H1 (cell line): ENCODE data around the gene CLIC3. TPM values are rescaled to one million over a fixed set of nuclear protein-coding genes. Genes with fewer than 3 reads are reported as not detected.
A peak's percentile ranks its signal among the peaks of the same experiment; 100 is the strongest.

Experiments
- CTCF ChIA-PET: fragments of 300-600 bp; sonication (Branson Sonifier 250); formaldehyde crosslinking; loops from one replicate; lab custom pipeline; 2021; ENCODE audit not compliant: partially characterized antibody; lab: Charles Lee
- POLR2A ChIA-PET: fragments of 300-600 bp; sonication (Branson Sonifier 250); formaldehyde crosslinking; loops from one replicate; lab custom pipeline; 2021; ENCODE audit warnings: inconsistent platforms; ENCODE audit not compliant: partially characterized antibody; lab: Charles Lee
- DNase-seq, 2 experiments: peaks; one replicate each; pipeline versions ENCODE4 v3.0.0 to v3.0.0-alpha.2; 2010 to 2022; ENCODE audit warnings: low spot score in 2 of 2, low read depth in 1 of 2, mixed read lengths in 1 of 2
- FAIRE-seq: peaks from 2 replicates; lab custom pipeline; 2011; peaks lifted over from hg19 to GRCh38; lab: Jason Lieb, UNC
- H2AFZ ChIP-seq: 2 replicates; pipeline ENCODE4 v1.8.1; 2012; ENCODE audit warnings: low read length, inconsistent platforms
- H2AK5ac ChIP-seq: 2 replicates; pipeline ENCODE4 v1.6.1; 2013; ENCODE audit warnings: low read depth, low read length
- H2BK120ac ChIP-seq: replicated peaks from 2 replicates; pipeline ENCODE3; 2013; ENCODE audit warnings: low read depth, low read length, inconsistent platforms
- H2BK12ac ChIP-seq: 2 replicates; pipeline ENCODE4 v1.6.1; 2013; ENCODE audit warnings: low read depth, low read length
- H2BK15ac ChIP-seq: 2 replicates; pipeline ENCODE4 v1.6.1; 2013; ENCODE audit warnings: low read length
- H2BK20ac ChIP-seq: 2 replicates; pipeline ENCODE4 v1.6.1; 2013; ENCODE audit warnings: low read length
- H2BK5ac ChIP-seq: 2 replicates; pipeline ENCODE4 v1.6.1; 2013; ENCODE audit warnings: low read depth, low read length
- H3K14ac ChIP-seq: 2 replicates; pipeline ENCODE4 v1.6.1; 2013; ENCODE audit warnings: inconsistent platforms; ENCODE audit not compliant: insufficient read length
- H3K18ac ChIP-seq: 2 replicates; pipeline ENCODE4 v1.6.1; 2013; ENCODE audit warnings: low read length; ENCODE audit errors: extremely low read depth
- H3K23ac ChIP-seq: 2 replicates; pipeline ENCODE4 v1.6.1; 2013; ENCODE audit warnings: inconsistent platforms; ENCODE audit not compliant: insufficient read length
- H3K23me2 ChIP-seq: 2 replicates; pipeline ENCODE4 v1.6.1; 2013; ENCODE audit warnings: low read depth, low read length
- H3K27ac ChIP-seq: 2 replicates; pipeline ENCODE4 v1.6.1; 2011; ENCODE audit warnings: low read depth, low read length, inconsistent platforms
- H3K27me3 ChIP-seq, 4 experiments: replicated peaks in 1 of 4; 1 replicate in 1 of 4; 2 replicates in 3 of 4; pipeline versions ENCODE4 v1.6.1 to v1.8.1; 2011 to 2013; ENCODE audit warnings: low read length in 3 of 4, mild to moderate bottlenecking in 3 of 4, inconsistent platforms in 2 of 4, mixed read lengths in 2 of 4, moderate library complexity in 1 of 4; ENCODE audit not compliant: control insufficient read depth in 3 of 4, insufficient read depth in 3 of 4; ENCODE audit errors: extremely low read depth in 1 of 4
- H3K36me3 ChIP-seq, 4 experiments: 2 replicates each; pipeline versions ENCODE4 v1.6.1 to v1.8.1; 2011 to 2013; ENCODE audit warnings: mild to moderate bottlenecking in 4 of 4, low read length in 3 of 4, moderate library complexity in 2 of 4, control low read depth in 1 of 4, inconsistent platforms in 1 of 4; ENCODE audit not compliant: insufficient read depth in 4 of 4, control insufficient read depth in 2 of 4
- H3K4ac ChIP-seq: replicated peaks from 2 replicates; pipeline ENCODE3; 2013; ENCODE audit warnings: low read length, low read depth, mixed read lengths, inconsistent platforms; ENCODE audit not compliant: insufficient read length
- H3K4me1 ChIP-seq, 4 experiments: replicated peaks in 1 of 4; 1 replicate in 1 of 4; 2 replicates in 3 of 4; pipeline versions ENCODE4 v1.6.1 to v1.8.1; 2011 to 2013; ENCODE audit warnings: low read length in 3 of 4, inconsistent platforms in 2 of 4, mixed read lengths in 1 of 4; ENCODE audit not compliant: insufficient read depth in 4 of 4, control insufficient read depth in 3 of 4
- H3K4me2 ChIP-seq, 2 experiments: 2 replicates each; pipeline versions ENCODE4 v1.6.1 to v1.8.1; 2011 to 2013; ENCODE audit warnings: low read depth in 2 of 2, low read length in 2 of 2, control low read depth in 1 of 2, inconsistent platforms in 1 of 2, mild to moderate bottlenecking in 1 of 2; ENCODE audit not compliant: insufficient read depth in 1 of 2
- H3K4me3 ChIP-seq, 4 experiments: fragments of 200-600, 300-600 bp in 1 of 4; sonication (generic), shearing (Covaris generic), sonication (Bioruptor Twin) in 1 of 4; 2 replicates each; pipeline versions ENCODE4 v1.5.1 to v1.8.1; 2011 to 2016; ENCODE audit warnings: low read length in 4 of 4, low read depth in 3 of 4, control low read depth in 2 of 4, inconsistent platforms in 2 of 4, mild to moderate bottlenecking in 2 of 4, mixed read lengths in 1 of 4, moderate library complexity in 1 of 4; ENCODE audit not compliant: insufficient read depth in 2 of 4; ENCODE audit errors: extremely low read depth in 1 of 4
- H3K56ac ChIP-seq: replicated peaks from 2 replicates; pipeline ENCODE3; 2013; ENCODE audit warnings: low read depth, mild to moderate bottlenecking, mixed read lengths, low read length, inconsistent platforms; ENCODE audit not compliant: insufficient read length
- H3K79me1 ChIP-seq: 2 replicates; pipeline ENCODE4 v1.6.1; 2013; ENCODE audit warnings: low read depth, low read length, control low read depth
- H3K79me2 ChIP-seq, 2 experiments: 2 replicates each; pipeline versions ENCODE4 v1.6.1 to v1.8.1; 2012 to 2013; ENCODE audit warnings: low read length in 2 of 2, mild to moderate bottlenecking in 2 of 2, inconsistent platforms in 1 of 2; ENCODE audit not compliant: insufficient read depth in 2 of 2, control insufficient read depth in 1 of 2
- H3K9ac ChIP-seq, 4 experiments: replicated peaks in 1 of 4; 1 replicate in 1 of 4; 2 replicates in 3 of 4; pipeline versions ENCODE4 v1.6.1 to v1.8.1; 2011 to 2013; ENCODE audit warnings: low read depth in 3 of 4, low read length in 3 of 4, control low read depth in 2 of 4, mild to moderate bottlenecking in 2 of 4, moderate library complexity in 2 of 4, inconsistent platforms in 1 of 4; ENCODE audit errors: extremely low read depth in 1 of 4
- H3K9me3 ChIP-seq, 2 experiments: 2 replicates each; pipeline versions ENCODE4 v1.6.1 to v1.8.1; 2012 to 2013; ENCODE audit warnings: mild to moderate bottlenecking in 2 of 2, moderate library complexity in 2 of 2, control low read depth in 1 of 2, inconsistent platforms in 1 of 2, low read depth in 1 of 2, low read length in 1 of 2, mixed read lengths in 1 of 2; ENCODE audit not compliant: insufficient read depth in 2 of 2
- H4K20me1 ChIP-seq, 2 experiments: replicated peaks in 1 of 2; 2 replicates each; pipeline versions ENCODE3 to v1.8.1; 2011 to 2013; ENCODE audit warnings: inconsistent platforms in 2 of 2, low read length in 2 of 2, mild to moderate bottlenecking in 1 of 2; ENCODE audit not compliant: insufficient read depth in 2 of 2, control insufficient read depth in 1 of 2
- H4K5ac ChIP-seq: 2 replicates; pipeline ENCODE4 v1.6.1; 2013; ENCODE audit warnings: low read length, low read depth, mixed read lengths, inconsistent platforms; ENCODE audit not compliant: insufficient read length
- H4K8ac ChIP-seq: 2 replicates; pipeline ENCODE4 v1.8.0; 2013; ENCODE audit warnings: mild to moderate bottlenecking, moderate library complexity, low read length, inconsistent platforms; ENCODE audit not compliant: insufficient read depth; ENCODE audit errors: extremely low read depth
- H4K91ac ChIP-seq: replicated peaks from 2 replicates; pipeline ENCODE3; 2013; ENCODE audit warnings: low read length, mixed read lengths, inconsistent platforms; ENCODE audit not compliant: insufficient read length
- CHD1 ChIP-seq: IDR thresholded peaks from 2 replicates; pipeline ENCODE4 v1.6.1; 2012; ENCODE audit warnings: low read depth, low read length, improper control_type of control experiment
- EP300 ChIP-seq, 2 experiments: IDR thresholded peaks; 1 replicate in 1 of 2; 2 replicates in 1 of 2; pipeline ENCODE4 v1.6.1; 2011 to 2012; ENCODE audit warnings: low read depth in 2 of 2, low read length in 2 of 2, mild to moderate bottlenecking in 2 of 2, borderline replicate concordance in 1 of 2, inconsistent platforms in 1 of 2, moderate library complexity in 1 of 2
- MAFK ChIP-seq: IDR thresholded peaks from 2 replicates; pipeline ENCODE4 v1.6.1; 2012; ENCODE audit warnings: low read depth, mild to moderate bottlenecking, improper control_type of control experiment, low read length
- PHF8 ChIP-seq: fragments of 200-600 bp; sonication (generic); conservative IDR thresholded peaks from 2 replicates; pipeline ENCODE4 v1.7.1; 2012; ENCODE audit warnings: low read depth, mild to moderate bottlenecking, inconsistent platforms, low read length, moderate library complexity
- RXRA ChIP-seq: IDR thresholded peaks from 2 replicates; pipeline ENCODE4 v1.6.1; 2011; ENCODE audit warnings: low read depth, mild to moderate bottlenecking, low read length, moderate library complexity; ENCODE audit not compliant: insufficient read depth
- SP1 ChIP-seq: IDR thresholded peaks from 2 replicates; pipeline ENCODE4 v1.6.1; 2011; ENCODE audit warnings: low read depth, low read length
- SP2 ChIP-seq: IDR thresholded peaks from 2 replicates; pipeline ENCODE4 v1.6.1; 2012; ENCODE audit warnings: mild to moderate bottlenecking, low read length, inconsistent platforms
- WGBS, 2 experiments: shearing (Covaris generic) in 1 of 2; methylation state at CpG; one replicate each; pipeline versions ENCODE4 v1.1.6 to v1.1.7; 2013 to 2015; ENCODE audit warnings: low lambda C conversion rate in 2 of 2, mixed read lengths in 2 of 2, inconsistent platforms in 1 of 2, low coverage in 1 of 2, missing lambda C conversion rate in 1 of 2; ENCODE audit not compliant: insufficient replicate concordance in 2 of 2, insufficient coverage in 1 of 2, insufficient read length in 1 of 2; ENCODE audit errors: extremely low coverage in 1 of 2, missing lambda C conversion rate in 1 of 2; 5-methylcytosine and 5-hydroxymethylcytosine counted together
- polyA plus RNA-seq, 7 experiments: library from polyadenylated mRNA; depleted of rRNA in 3 of 7; stranded (reverse) in 5 of 7; unstranded in 2 of 7; fragments of >200 nt in 5 of 7; fragments of 200-250 nt in 2 of 7; gene quantifications; 1 replicate in 5 of 7; 2 replicates in 1 of 7; 4 replicates in 1 of 7; pipeline versions ENCODE4 v1.2.1 to v1.2.3, GENCODE V29; 2011 to 2013; ENCODE audit warnings: missing spikeins in 2 of 7, mixed read lengths in 2 of 7
- total RNA-seq: library from RNA; stranded (reverse); fragmentation: NEBNext Ultra II Directional; extraction: Animal tissue kit (Norgen Biotek cat#: 25700); gene quantifications from 2 replicates; pipeline ENCODE4 v1.2.1, GENCODE V29; 2021
- TF ChIP-seq, protein P1 (sequence below), 3 experiments: IDR thresholded peaks; 1 replicate in 2 of 3; 2 replicates in 1 of 3; pipeline versions ENCODE4 v1.5.1 to v1.6.1; 2011; ENCODE audit warnings: low read length in 3 of 3, mild to moderate bottlenecking in 3 of 3, inconsistent platforms in 2 of 3, low read depth in 1 of 3, moderate library complexity in 1 of 3; ENCODE audit not compliant: insufficient read depth in 1 of 3; ENCODE audit errors: control extremely low read depth in 1 of 3

CLIC3 gene
- total and polyA plus RNA-seq, 2 of the 8 experiments (the other 6 are each of a cell fraction or from before 2014, with no cell fraction given) = 0.12 TPM; not detected in 1

DNA sequence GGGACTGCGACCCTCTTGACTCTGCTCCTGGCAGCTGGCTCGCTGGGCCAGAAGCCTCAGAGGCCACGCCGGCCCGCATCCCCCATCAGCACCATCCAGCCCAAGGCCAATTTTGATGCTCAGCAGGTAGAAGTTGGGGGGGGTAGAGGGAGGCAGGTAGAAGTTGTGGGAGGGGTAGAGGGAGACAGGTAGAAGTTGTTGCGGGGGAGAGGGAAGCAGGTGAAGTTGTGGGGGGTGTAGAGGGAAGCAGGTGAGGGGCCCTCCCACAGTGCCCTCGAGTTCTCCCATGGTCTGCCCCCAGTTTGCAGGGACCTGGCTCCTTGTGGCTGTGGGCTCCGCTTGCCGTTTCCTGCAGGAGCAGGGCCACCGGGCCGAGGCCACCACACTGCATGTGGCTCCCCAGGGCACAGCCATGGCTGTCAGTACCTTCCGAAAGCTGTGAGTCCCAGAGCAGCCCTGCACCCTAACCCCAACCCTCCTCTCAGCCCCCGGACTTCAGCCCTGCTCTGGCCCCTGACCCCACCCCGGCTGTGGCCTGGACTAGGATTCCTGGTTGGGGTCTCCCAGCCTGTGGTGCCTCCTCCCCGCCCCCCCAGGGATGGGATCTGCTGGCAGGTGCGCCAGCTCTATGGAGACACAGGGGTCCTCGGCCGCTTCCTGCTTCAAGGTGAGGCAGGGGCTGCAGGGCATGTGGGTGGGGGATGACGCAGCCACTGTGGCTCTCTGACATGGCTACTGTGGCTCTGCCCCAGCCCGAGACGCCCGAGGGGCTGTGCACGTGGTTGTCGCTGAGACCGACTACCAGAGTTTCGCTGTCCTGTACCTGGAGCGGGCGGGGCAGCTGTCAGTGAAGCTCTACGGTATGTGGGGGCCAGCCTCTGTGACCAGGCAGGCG, 50.8 kb downstream of the CLIC3 start:
- Histone ChIP-seq H4K5ac (no peak overlapping the region), H2BK20ac (no peak overlapping the region), H2AK5ac (no peak overlapping the region), H3K4me3 (no peak overlapping the region), H3K27ac (no peak overlapping the region), H3K9ac (0 out of 7 replicates have a peak overlapping the region, but pooled peaks of 1 of the 4 experiments have one; percentile 20), H3K14ac (no peak overlapping the region), H3K23ac (no peak overlapping the region), H3K4me2 (no peak overlapping the region), H3K4me1 (peaks cover 0 to 23% (median 14%) of the 10 kb centered on the region in 4 experiments; a peak in 5 of 7 replicates), H3K9me3 (no peaks in the 10 kb centered on the region), H4K91ac (no peak overlapping the region), H2BK120ac (no peak overlapping the region), H3K79me2 (peaks cover 0 to 3% of the 10 kb centered on the region in 2 experiments; a peak in 1 of 4 replicates), H2BK12ac (peak overlapping the region; percentile 39; the same call in 1 of the 2 replicates), H3K4ac (no peak overlapping the region), H3K79me1 (no peaks in the 10 kb centered on the region), H3K18ac (no peak overlapping the region), H4K8ac (no peak overlapping the region), H3K36me3 (peaks cover 6 to 25% (median 11%) of the 10 kb centered on the region in 4 experiments; a peak in 6 of 8 replicates), H3K23me2 (peaks cover 8% of the 10 kb centered on the region; the same call in 1 of the 2 replicates), H2BK5ac (no peak overlapping the region), H2BK15ac (peak overlapping the region; percentile 89; the same call in 1 of the 2 replicates), H4K20me1 (peaks cover 5 to 17% of the 10 kb centered on the region in 2 experiments), H3K56ac (no peak overlapping the region), H2AFZ (no peak overlapping the region), H3K27me3 (no peaks in the 10 kb centered on the region)
- DNase-seq (peak in 1 of 2 experiments; percentile 50), FAIRE-seq (no peak)
- ChIA-PET CTCF (interaction anchor here (0.6 to 4.4 kb wide), 15 partner anchors 9 to 338 kb away, joined by 3 to 63 read pairs (median 4); partner anchors contain the start of genes ABCA2, CLIC3, FUT7 and MAMDC4), POLR2A (no interaction called here)
- WGBS, 2 experiments = 83% methylated on average over 25 of the region's 30 CpGs; no CpG with 5 or more reads in 1 of the 2 experiments
- no peak for TF ChIP-seq MAFK
- no peak for TF ChIP-seq CHD1
- TF ChIP-seq, protein P1, sequence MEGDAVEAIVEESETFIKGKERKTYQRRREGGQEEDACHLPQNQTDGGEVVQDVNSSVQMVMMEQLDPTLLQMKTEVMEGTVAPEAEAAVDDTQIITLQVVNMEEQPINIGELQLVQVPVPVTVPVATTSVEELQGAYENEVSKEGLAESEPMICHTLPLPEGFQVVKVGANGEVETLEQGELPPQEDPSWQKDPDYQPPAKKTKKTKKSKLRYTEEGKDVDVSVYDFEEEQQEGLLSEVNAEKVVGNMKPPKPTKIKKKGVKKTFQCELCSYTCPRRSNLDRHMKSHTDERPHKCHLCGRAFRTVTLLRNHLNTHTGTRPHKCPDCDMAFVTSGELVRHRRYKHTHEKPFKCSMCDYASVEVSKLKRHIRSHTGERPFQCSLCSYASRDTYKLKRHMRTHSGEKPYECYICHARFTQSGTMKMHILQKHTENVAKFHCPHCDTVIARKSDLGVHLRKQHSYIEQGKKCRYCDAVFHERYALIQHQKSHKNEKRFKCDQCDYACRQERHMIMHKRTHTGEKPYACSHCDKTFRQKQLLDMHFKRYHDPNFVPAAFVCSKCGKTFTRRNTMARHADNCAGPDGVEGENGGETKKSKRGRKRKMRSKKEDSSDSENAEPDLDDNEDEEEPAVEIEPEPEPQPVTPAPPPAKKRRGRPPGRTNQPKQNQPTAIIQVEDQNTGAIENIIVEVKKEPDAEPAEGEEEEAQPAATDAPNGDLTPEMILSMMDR (IDR thresholded peaks at IDR 0.05; ENCODE audit: control extremely low read depth in 1 of 3, insufficient read depth in 1 of 3, low read depth in 1 of 3, low read length in 3 of 3) = no peak
- no peak for TF ChIP-seq SP1
- TF ChIP-seq SP2 = no peak
- no peak for TF ChIP-seq PHF8
- no peak for TF ChIP-seq EP300 (IDR thresholded peaks at IDR 0.05; ENCODE audit: borderline replicate concordance in 1 of 2, low read depth in 2 of 2, low read length in 2 of 2)
- TF ChIP-seq RXRA = no peak
